ENCODE measurements around the gene PRKD1.

DNA sequence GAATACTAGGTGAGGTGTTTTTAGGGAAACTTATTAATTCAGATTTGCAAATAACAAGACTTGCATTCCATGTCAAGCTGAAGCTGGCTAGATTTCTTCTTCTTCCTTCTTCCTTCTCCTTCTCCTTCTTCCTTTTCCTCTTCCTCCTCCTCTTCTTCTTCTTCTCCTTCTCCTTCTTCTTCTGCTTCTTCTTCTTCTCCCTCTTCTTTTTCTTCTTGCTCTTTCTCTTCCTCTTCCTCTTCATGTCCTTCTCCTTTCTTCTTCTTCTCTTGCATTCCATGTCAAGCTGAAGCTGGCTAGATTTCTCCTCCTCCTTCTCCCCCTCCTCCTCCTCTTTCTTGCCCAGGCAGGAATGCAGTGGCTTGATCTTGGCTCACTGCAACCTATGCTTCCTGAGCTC lies 297.8 kb downstream of the PRKD1 start:
- TF ChIP-seq CTCF (IDR thresholded peaks at IDR 0.05) (no peak), POLR2A (IDR thresholded peaks at IDR 0.05) (no peak)

Measured in tibial nerve (tissue), 3 donors.